HUES48 (cell line): ENCODE results near the gene PITPNC1.
"Not testable (repeated sequence)": the region's sequence is repeated elsewhere in the genome, so short reads cannot be mapped to it uniquely, and the experiment has no call there.

Source experiments
- H3K27ac ChIP-seq: one replicate; pipeline ENCODE4 v1.7.0; 2013; ENCODE audit warnings: low read depth, low read length, inconsistent platforms
- H3K27me3 ChIP-seq: 2 replicates; pipeline ENCODE4 v1.6.1; 2013; ENCODE audit warnings: mild to moderate bottlenecking, low read length; ENCODE audit not compliant: control insufficient read depth, insufficient read depth
- H3K36me3 ChIP-seq: 2 replicates; pipeline ENCODE4 v1.6.1; 2013; ENCODE audit warnings: low read length; ENCODE audit not compliant: control insufficient read depth, insufficient read depth
- H3K4me1 ChIP-seq: 2 replicates; pipeline ENCODE4 v1.6.1; 2013; ENCODE audit warnings: mild to moderate bottlenecking, low read length; ENCODE audit not compliant: control insufficient read depth, insufficient read depth
- H3K4me3 ChIP-seq: 2 replicates; pipeline ENCODE4 v1.5.1; 2013; ENCODE audit warnings: mild to moderate bottlenecking, low read depth, low read length
- H3K9ac ChIP-seq: 2 replicates; pipeline ENCODE4 v1.6.1; 2013; ENCODE audit warnings: mild to moderate bottlenecking, low read depth, low read length, moderate library complexity
- H3K9me3 ChIP-seq: 2 replicates; pipeline ENCODE4 v1.6.1; 2013; ENCODE audit warnings: low read length; ENCODE audit not compliant: control insufficient read depth, insufficient read depth

Gene PITPNC1

DNA sequence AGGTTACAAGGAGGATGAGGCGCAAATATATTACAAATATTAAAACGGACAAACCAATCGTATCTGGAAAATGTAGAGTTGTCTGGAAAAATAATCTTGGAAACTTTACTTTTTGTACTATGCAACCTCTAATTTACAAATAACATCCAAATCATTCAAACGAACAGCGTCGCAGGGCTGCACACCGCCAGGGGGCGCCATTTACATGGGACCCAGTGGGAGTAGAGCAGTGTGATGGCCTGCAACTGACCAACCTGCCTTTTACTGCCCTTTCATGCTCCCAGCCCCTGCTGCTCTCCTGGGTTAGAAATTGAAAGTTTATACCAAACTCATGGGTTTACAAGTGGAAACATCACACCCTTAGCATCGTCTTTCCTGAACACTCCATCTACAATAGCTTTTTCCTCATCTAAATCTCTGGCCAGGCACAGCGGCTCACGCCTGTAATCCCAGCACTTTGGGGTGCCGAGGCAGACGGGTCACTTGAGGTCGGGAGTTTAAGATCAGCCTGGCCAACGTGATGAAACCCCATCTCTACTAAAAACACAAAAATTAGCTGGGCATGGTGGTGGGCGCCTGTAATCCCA, 10.0 kb downstream of the PITPNC1 start:
- peaks cover 6% of the 10 kb centered on the region; the same call in 1 of the 2 replicates for H3K36me3 ChIP-seq
- H3K9me3 ChIP-seq: no peaks in the 10 kb centered on the region
- no peak overlapping the region for H3K9ac ChIP-seq
- no peaks in the 10 kb centered on the region for H3K27me3 ChIP-seq
- H3K4me3 ChIP-seq: no peak overlapping the region
- no peak overlapping the region for H3K27ac ChIP-seq
- no peaks in the 10 kb centered on the region for H3K4me1 ChIP-seq

DNA sequence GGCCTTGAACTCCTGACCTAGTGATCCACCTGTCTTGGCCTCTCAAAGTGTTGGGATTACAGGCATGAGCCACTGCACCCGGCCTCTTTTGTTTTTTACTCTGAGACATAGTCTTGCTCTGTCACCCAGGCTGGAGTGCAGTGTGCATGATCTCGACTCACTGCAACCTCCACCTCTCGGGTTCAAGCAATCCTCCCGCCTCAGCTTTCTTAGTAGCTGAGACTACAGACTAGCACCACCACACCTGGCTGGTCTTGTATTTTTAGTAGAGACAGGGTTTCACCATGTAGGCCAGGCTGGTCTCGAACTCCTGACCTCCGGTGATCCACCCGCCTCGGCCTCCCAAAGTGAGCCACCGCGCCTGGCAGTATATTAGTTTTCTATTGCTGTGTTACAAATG, 11.5 kb downstream of the PITPNC1 start:
- H3K9ac ChIP-seq, H3K4me3 ChIP-seq, H3K9me3 ChIP-seq, H3K4me1 ChIP-seq, H3K27ac ChIP-seq, H3K36me3 ChIP-seq, H3K27me3 ChIP-seq: not testable (repeated sequence)

DNA sequence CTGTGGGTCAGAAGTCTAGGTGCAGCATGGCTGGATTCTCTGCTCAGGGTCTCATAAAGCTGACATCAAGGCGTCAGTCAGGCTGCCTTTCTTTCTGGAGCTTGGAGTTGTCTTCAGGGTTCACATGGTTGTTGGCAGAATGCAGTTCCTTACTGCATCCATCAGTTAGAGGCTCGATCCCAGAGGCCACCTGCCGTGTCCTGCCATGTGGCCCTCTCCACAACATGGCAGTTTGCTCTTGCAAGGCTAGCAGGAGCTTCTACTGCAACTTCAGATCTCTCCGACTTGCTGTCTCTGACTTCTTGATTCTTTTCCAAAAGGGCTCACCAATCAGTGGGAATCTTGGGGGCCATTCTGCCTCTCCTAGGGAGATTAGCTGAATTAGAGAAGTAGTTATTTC, 11.9 kb downstream of the PITPNC1 start:
- H3K9me3 ChIP-seq: no peaks in the 10 kb centered on the region
- no peak overlapping the region for H3K9ac ChIP-seq
- no peaks in the 10 kb centered on the region for H3K36me3 ChIP-seq
- no peaks in the 10 kb centered on the region for H3K27me3 ChIP-seq
- H3K27ac ChIP-seq: no peak overlapping the region
- no peaks in the 10 kb centered on the region for H3K4me1 ChIP-seq
- no peak overlapping the region for H3K4me3 ChIP-seq

DNA sequence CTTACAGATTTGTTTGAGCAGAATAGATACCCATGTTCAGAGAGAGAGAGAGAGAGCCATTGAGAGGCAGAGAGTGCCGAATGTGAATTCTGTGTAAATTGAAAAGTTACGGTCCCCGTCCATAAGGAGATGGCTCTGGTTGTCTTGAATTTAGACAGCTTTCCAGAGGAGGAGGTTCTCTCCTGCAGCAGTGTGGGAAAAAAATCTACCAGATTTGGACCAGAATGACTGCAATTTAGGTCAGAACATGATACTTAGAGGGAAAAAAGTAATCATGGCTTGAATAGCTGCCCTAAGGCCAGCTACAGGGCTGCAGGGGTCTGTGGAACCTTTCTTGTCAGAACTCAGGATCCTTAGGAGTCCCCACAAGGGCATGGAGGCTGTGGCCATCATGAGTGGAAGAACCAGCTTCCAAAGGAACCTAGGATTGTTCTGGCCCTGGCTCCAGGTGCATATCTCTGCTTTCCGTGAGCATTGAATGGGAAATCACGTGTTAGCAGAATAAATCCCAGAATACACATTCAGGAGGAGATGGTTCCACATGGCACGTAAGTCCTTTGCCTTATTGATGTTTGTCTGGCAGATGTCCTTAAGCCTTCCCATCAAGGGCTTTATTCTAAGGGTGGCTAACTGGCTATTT, 13.0 kb downstream of the PITPNC1 start:
- no peak overlapping the region for H3K27ac ChIP-seq
- H3K9me3 ChIP-seq: no peaks in the 10 kb centered on the region
- H3K4me1 ChIP-seq: no peaks in the 10 kb centered on the region
- H3K9ac ChIP-seq: no peak overlapping the region
- H3K4me3 ChIP-seq: no peak overlapping the region
- H3K27me3 ChIP-seq: no peaks in the 10 kb centered on the region
- no peaks in the 10 kb centered on the region for H3K36me3 ChIP-seq

DNA sequence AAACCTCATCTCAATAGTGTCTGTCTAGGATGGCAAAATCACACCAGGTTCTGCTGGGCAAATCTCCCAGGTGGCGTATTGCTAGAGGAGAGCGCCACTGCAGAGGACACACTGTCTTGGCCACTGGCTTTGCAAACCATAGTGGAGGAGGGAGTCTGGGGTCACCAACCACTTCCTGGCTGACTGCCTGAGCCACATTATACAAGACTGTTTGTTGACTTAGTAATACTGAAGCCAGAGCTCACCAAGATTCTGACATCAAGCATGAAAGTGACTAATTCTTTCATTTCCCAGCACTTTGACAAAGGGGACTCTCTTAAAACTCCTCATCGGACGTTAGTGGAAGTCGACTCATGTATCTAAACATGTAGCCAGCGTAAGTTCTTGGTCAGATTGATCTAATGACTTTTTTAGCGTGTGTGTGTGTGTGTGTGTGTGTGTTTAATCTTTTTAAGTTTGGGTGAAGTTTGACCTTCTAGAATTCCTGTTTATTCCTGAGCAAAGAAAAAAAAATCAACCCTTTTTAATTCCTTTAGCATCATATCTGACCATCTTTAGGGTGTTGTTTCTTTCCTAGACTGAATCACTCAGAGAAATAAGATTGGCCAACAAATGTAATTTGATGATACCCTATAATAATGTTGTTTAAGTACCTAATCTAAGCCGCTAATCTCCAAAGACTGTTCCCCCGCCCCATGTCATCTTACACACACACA, 13.7 kb downstream of the PITPNC1 start:
- H3K9me3 ChIP-seq: no peaks in the 10 kb centered on the region
- H3K9ac ChIP-seq: no peak overlapping the region
- no peaks in the 10 kb centered on the region for H3K4me1 ChIP-seq
- H3K4me3 ChIP-seq: no peak overlapping the region
- no peaks in the 10 kb centered on the region for H3K27me3 ChIP-seq
- no peak overlapping the region for H3K27ac ChIP-seq
- no peaks in the 10 kb centered on the region for H3K36me3 ChIP-seq

DNA sequence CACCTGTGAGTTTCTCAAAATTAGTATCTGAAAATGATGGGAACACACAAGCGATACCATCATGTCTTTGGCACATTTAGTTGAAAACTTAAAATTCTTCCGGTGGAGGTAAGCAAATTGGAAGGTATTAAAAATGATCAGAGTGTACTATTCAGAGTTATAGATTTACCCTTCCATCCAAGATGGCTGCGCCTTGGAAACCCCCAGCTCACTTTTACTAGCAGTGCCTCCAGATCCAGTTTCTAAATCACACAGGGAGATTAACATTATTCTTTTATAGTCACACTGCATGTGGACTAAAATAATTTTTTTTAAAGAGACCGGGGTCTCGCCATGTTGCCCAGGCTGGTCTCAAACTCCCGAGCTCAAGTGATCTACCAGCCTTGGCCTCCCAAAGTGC, 15.0 kb downstream of the PITPNC1 start:
- Histone ChIP-seq H3K27ac (no peak overlapping the region), H3K36me3 (no peaks in the 10 kb centered on the region), H3K27me3 (no peaks in the 10 kb centered on the region), H3K4me1 (no peaks in the 10 kb centered on the region), H3K4me3 (no peak overlapping the region), H3K9ac (no peak overlapping the region), H3K9me3 (no peaks in the 10 kb centered on the region)

DNA sequence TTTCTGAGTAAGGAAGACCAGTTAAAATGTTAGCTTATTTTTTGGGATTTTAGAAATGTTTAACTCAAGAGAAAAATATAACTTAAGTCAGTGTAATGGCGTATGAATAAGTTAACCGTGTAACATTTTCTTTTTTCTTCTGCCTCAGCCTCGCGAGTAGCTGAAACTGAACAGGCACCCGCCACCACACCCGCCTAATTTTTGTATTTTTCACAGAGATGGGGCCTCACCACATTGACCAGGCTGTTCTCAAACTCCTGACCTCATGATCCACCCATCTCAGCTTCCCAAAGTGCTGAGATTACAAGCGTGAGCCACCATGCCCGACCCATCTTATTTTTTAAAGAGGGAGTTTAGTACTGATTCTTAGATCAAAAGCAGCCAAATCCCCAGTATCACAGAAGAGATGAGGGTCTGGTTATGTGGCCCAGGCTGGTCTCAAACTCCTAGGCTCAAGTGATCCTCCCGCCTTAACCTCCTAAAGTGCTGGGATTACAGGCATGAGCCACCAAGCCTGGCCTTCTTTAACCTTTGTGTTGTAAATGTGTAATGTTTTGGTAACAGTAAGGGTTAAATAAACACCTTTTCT, 16.8 kb downstream of the PITPNC1 start:
- Histone ChIP-seq H3K27ac (no peak overlapping the region), H3K36me3 (no peaks in the 10 kb centered on the region), H3K4me1 (no peaks in the 10 kb centered on the region)

DNA sequence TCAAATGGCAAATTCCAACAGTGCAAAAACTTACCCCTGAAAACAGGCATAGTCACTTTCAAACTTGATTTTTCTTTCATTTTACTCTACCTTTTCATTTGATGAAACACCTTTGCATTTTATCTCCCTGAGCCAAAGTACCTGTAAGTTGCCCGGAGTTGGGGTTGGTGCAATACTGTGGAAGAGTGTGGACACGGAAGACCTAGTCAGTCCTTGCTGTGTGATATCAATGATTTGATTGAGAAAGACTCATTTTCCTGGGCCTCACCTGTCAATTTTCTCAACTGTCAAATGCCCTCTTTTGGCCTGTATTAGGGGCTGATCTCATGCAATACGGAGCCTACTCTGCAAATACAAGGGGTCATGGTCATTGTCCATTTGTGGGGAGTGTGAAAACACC, 22.6 kb downstream of the PITPNC1 start:
- Histone ChIP-seq H3K9ac (no peak overlapping the region), H3K4me3 (no peak overlapping the region), H3K9me3 (no peaks in the 10 kb centered on the region), H3K27me3 (no peaks in the 10 kb centered on the region), H3K36me3 (no peaks in the 10 kb centered on the region), H3K4me1 (peaks cover 16% of the 10 kb centered on the region), H3K27ac (no peak overlapping the region)

More for the DNA sequence above, 16.8 kb downstream of the PITPNC1 start:
- H3K27me3 ChIP-seq: no peaks in the 10 kb centered on the region
- no peaks in the 10 kb centered on the region for H3K9me3 ChIP-seq
- no peak overlapping the region for H3K9ac ChIP-seq
- no peak overlapping the region for H3K4me3 ChIP-seq

DNA sequence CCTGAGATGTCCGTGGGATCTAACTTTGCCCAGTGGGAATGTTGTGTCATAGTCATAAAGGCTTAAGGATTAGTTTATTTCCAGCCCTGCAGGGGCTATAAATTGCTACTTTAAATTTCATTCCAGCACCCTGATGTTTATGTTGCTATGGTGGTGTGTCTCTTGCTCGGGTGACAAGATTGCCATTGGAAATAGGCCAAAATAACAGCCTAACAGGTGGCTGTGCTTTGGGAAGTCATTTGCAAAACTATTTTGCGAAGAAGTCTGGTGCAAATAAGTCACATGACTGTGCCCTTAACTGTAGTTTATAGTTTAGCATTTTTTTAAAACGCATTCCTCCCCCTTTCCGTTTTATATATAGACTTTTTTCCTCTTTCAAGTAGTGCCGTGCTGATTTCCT, 23.1 kb downstream of the PITPNC1 start:
- Histone ChIP-seq H3K4me3 (no peak overlapping the region), H3K9me3 (no peaks in the 10 kb centered on the region), H3K27ac (no peak overlapping the region), H3K9ac (no peak overlapping the region), H3K4me1 (peaks cover 16% of the 10 kb centered on the region), H3K36me3 (no peaks in the 10 kb centered on the region), H3K27me3 (no peaks in the 10 kb centered on the region)

DNA sequence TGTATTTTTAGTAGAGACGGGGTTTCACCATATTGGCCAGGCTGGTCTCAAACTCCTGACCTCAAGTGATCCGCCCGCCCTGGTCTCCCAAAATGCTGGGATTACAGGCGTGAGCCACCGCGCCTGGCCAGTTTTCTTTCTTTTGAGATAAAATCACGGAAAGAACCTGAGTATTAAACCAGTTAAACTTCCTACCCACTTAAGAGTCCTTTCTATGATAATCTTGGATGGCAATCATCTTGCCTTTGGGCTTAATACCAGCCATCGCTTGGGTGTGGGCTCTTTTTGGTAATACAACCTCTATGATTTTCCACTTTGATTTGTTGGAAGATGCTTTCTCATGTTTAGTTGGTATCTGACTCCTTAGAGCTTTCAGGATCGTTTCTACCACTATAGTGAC, 24.0 kb downstream of the PITPNC1 start:
- peaks cover 16% of the 10 kb centered on the region for H3K4me1 ChIP-seq
- no peak overlapping the region for H3K4me3 ChIP-seq
- H3K27ac ChIP-seq: no peak overlapping the region
- H3K36me3 ChIP-seq: no peaks in the 10 kb centered on the region
- H3K9me3 ChIP-seq: no peaks in the 10 kb centered on the region
- H3K27me3 ChIP-seq: no peaks in the 10 kb centered on the region
- H3K9ac ChIP-seq: no peak overlapping the region
